HG03064 (cell line): ENCODE results near the gene ANKRD11.
A peak's percentile ranks its signal among the peaks of the same experiment; 100 is the strongest.
"Not testable (repeated sequence)": the region's sequence is repeated elsewhere in the genome, so short reads cannot be mapped to it uniquely, and the experiment has no call there.

Source experiments
- ATAC-seq: cut with Tn5 transposase; IDR thresholded peaks from one replicate; pipeline ENCODE4 v1.9.1; 2021; ENCODE audit warnings: low read depth; ENCODE audit not compliant: unreplicated experiment

Gene ANKRD11

GRCh38 chr16:89482150-89482816, 8.1 kb downstream of the ANKRD11 start:
- no peak for ATAC-seq

- ATAC-seq, result no peak
Measured at GRCh38 chr16:89481356-89481955, 8.9 kb downstream of the ANKRD11 start.

GRCh38 chr16:89478576-89479221, 11.7 kb downstream of the ANKRD11 start:
- ATAC-seq, result no peak

- peak; percentile 62 for ATAC-seq
Measured at GRCh38 chr16:89476811-89477261, 13.5 kb downstream of the ANKRD11 start.

GRCh38 chr16:89476379-89476778, 14.0 kb downstream of the ANKRD11 start:
- no peak for ATAC-seq

GRCh38 chr16:89475144-89475543, 15.2 kb downstream of the ANKRD11 start:
- ATAC-seq, result no peak

GRCh38 chr16:89473791-89474414, 16.5 kb downstream of the ANKRD11 start:
- no peak for ATAC-seq

- no peak for ATAC-seq
Measured at GRCh38 chr16:89473136-89473712, 17.1 kb downstream of the ANKRD11 start.

GRCh38 chr16:89472711-89473075, 17.7 kb downstream of the ANKRD11 start:
- ATAC-seq, result no peak

- ATAC-seq, result no peak
Measured at GRCh38 chr16:89467382-89467781, 23.0 kb downstream of the ANKRD11 start.

- no peak for ATAC-seq
Measured at GRCh38 chr16:89466920-89467319, 23.4 kb downstream of the ANKRD11 start.

- ATAC-seq, result not testable (repeated sequence)
Measured at GRCh38 chr16:89463312-89463711, 27.0 kb downstream of the ANKRD11 start.

- not testable (repeated sequence) for ATAC-seq
Measured at GRCh38 chr16:89462639-89463038, 27.7 kb downstream of the ANKRD11 start.

GRCh38 chr16:89461890-89462289, 28.5 kb downstream of the ANKRD11 start:
- ATAC-seq, result not testable (repeated sequence)

GRCh38 chr16:89460556-89460955, 29.8 kb downstream of the ANKRD11 start:
- no peak for ATAC-seq

GRCh38 chr16:89458967-89459366, 31.4 kb downstream of the ANKRD11 start:
- no peak for ATAC-seq

- no peak for ATAC-seq
Measured at GRCh38 chr16:89458551-89458950, 31.8 kb downstream of the ANKRD11 start.

- ATAC-seq, result no peak
Measured at GRCh38 chr16:89456419-89456959, 33.9 kb downstream of the ANKRD11 start.

- ATAC-seq, result no peak
Measured at GRCh38 chr16:89455692-89456091, 34.7 kb downstream of the ANKRD11 start.

GRCh38 chr16:89455178-89455577, 35.2 kb downstream of the ANKRD11 start:
- no peak for ATAC-seq
